ENCODE data around the gene SWT1.

DNA sequence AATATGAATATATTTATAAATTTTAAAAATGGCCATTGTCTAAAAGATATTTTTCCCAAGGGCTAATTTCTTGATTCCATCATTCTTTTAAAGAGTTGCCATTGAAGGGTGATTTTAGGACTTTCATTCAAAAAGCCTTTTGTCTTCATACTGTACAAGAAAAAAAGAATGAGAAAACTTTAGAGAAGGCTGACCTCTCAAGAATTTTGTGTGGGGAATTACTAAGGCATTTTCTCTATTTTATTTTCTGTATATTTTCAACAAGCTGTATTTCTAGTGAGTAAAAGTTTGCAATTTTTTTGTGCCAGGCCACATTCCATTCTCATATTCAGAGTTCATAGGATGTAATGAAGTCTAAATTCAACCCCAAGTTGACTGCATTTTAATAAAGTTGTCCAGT lies 110.7 kb downstream of the SWT1 start:
- TF ChIP-seq ZC3H10 (CRISPR knock-in tag; IDR thresholded peaks at IDR 0.05) (no peak), ZNF565 (CRISPR knock-in tag; conservative IDR thresholded peaks at IDR 0.05; ENCODE audit: low read depth) (no peak), CREB5 (CRISPR knock-in tag; IDR thresholded peaks at IDR 0.05; ENCODE audit: low read depth) (no peak), RARB (CRISPR knock-in tag; IDR thresholded peaks at IDR 0.05) (no peak), OSR1 (CRISPR knock-in tag; IDR thresholded peaks at IDR 0.05) (no peak), CSRNP3 (CRISPR knock-in tag; IDR thresholded peaks at IDR 0.05) (no peak)
- TF ChIP-seq, protein P1, sequence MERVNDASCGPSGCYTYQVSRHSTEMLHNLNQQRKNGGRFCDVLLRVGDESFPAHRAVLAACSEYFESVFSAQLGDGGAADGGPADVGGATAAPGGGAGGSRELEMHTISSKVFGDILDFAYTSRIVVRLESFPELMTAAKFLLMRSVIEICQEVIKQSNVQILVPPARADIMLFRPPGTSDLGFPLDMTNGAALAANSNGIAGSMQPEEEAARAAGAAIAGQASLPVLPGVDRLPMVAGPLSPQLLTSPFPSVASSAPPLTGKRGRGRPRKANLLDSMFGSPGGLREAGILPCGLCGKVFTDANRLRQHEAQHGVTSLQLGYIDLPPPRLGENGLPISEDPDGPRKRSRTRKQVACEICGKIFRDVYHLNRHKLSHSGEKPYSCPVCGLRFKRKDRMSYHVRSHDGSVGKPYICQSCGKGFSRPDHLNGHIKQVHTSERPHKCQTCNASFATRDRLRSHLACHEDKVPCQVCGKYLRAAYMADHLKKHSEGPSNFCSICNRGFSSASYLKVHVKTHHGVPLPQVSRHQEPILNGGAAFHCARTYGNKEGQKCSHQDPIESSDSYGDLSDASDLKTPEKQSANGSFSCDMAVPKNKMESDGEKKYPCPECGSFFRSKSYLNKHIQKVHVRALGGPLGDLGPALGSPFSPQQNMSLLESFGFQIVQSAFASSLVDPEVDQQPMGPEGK (CRISPR knock-in tag; IDR thresholded peaks at IDR 0.05; ENCODE audit: borderline replicate concordance), result no peak

Measured in SK-N-SH treated with all-trans-retinoic acid at 6 μM for 48 hours (cell line).